Measurements from ENCODE around the gene CCN5.
"Not testable (repeated sequence)": the region's sequence is repeated elsewhere in the genome, so short reads cannot be mapped to it uniquely, and the experiment has no call there.

CCN5 gene

GRCh38 chr20:44714701-44715498, at the start of gene CCN5:
Gene CCN5 (plus strand): TSS chr20:44715369. CDS start chr20:44715391, 22 bp downstream.
- peak within 1 kb of the TSS; percentile 34 for H3K4me3 ChIP-seq (ENCODE audit: low read length)
- peak; percentile 83 for DNase-seq (ENCODE audit: low read depth)
- TF ChIP-seq, protein P1, sequence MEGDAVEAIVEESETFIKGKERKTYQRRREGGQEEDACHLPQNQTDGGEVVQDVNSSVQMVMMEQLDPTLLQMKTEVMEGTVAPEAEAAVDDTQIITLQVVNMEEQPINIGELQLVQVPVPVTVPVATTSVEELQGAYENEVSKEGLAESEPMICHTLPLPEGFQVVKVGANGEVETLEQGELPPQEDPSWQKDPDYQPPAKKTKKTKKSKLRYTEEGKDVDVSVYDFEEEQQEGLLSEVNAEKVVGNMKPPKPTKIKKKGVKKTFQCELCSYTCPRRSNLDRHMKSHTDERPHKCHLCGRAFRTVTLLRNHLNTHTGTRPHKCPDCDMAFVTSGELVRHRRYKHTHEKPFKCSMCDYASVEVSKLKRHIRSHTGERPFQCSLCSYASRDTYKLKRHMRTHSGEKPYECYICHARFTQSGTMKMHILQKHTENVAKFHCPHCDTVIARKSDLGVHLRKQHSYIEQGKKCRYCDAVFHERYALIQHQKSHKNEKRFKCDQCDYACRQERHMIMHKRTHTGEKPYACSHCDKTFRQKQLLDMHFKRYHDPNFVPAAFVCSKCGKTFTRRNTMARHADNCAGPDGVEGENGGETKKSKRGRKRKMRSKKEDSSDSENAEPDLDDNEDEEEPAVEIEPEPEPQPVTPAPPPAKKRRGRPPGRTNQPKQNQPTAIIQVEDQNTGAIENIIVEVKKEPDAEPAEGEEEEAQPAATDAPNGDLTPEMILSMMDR (conservative IDR thresholded peaks at IDR 0.05; ENCODE audit: low read length), result no peak

DNA sequence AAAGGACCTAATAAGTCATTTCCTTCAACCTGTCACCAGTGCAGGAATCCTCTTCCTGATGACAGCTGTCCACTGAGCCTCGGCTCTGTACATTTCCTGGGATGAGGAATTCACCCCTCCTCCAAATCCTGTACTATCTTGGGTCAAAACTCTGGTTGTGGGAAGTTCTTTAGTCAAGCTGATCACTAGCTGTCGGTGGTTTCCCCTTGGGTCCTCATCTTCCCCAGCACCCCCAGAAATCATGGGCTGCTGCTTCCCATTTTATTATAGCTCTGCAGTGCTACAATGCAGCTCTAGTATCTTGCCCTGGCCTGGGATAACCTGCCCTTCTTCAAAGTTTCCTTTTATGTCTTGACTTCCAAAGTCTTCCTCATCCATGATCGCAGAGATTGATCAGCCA, 49.1 kb upstream of the CCN5 start:
- H3K4me3 ChIP-seq (ENCODE audit: low read length), result no peak overlapping the region
- TF ChIP-seq, protein P1 (conservative IDR thresholded peaks at IDR 0.05; ENCODE audit: low read length), result no peak
- no peak for DNase-seq (ENCODE audit: low read depth)

DNA sequence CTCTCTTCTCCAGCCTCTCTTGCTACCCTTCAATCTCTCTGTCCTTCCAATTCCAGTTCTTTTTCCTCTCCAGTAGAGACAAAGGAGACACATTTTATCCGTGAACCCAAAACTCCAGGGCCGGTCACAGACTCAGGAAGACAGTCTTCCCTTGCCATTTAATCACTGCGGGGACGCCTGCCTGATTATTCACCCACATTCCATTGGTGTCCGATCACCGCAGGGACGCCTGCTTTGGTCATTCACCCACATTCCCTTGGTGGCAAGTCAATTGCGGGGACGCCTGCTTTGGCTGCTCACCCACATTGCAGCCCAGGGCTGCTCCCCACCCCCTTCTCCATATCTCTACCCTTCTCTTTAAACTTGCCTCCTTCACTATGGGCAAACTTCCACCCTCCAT, 44.3 kb upstream of the CCN5 start:
- not testable (repeated sequence) for H3K4me3 ChIP-seq (ENCODE audit: low read length)

GRCh38 chr20:44671541-44671940, 43.6 kb upstream of the CCN5 start:
- not testable (repeated sequence) for DNase-seq (ENCODE audit: low read depth); H3K4me3 ChIP-seq (ENCODE audit: low read length)

More for the DNA sequence above, 44.3 kb upstream of the CCN5 start:
- peak; percentile 77 for DNase-seq (ENCODE audit: low read depth)

DNA sequence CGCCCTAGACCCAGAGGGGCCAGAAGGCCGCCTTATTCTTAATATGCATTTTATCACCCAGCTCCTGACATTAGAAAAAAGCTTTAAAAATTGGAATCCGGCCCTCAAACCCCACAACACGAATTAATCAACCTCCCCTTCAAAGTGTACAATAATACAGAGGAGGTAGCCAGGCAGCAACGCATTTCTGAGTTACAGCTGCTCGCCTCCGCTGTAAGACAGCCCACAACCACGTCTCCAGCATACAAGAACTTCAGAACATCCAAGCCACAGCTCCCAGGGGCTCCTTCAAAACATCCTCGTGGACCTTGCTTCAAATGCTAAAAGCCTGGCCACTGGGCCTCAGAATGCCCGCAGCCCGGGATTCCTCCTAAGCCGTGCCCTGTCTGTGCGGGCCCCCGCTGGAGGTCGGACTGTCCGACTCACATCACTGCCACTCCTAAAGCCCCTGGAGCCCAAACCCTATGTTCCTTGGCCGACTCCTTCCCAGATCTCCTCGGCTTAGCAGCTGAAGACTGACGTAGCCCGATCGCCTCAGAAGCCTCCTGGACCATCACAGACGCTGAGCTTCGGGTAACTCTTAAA, 42.8 kb upstream of the CCN5 start:
- DNase-seq (ENCODE audit: low read depth); H3K4me3 ChIP-seq (ENCODE audit: low read length): not testable (repeated sequence)

- H3K4me3 ChIP-seq (ENCODE audit: low read length), result no peak overlapping the region
- DNase-seq (ENCODE audit: low read depth), result no peak
- TF ChIP-seq, protein P1 (conservative IDR thresholded peaks at IDR 0.05; ENCODE audit: low read length), result no peak
Observed at GRCh38 chr20:44678242-44678641, 36.9 kb upstream of the CCN5 start.

DNA sequence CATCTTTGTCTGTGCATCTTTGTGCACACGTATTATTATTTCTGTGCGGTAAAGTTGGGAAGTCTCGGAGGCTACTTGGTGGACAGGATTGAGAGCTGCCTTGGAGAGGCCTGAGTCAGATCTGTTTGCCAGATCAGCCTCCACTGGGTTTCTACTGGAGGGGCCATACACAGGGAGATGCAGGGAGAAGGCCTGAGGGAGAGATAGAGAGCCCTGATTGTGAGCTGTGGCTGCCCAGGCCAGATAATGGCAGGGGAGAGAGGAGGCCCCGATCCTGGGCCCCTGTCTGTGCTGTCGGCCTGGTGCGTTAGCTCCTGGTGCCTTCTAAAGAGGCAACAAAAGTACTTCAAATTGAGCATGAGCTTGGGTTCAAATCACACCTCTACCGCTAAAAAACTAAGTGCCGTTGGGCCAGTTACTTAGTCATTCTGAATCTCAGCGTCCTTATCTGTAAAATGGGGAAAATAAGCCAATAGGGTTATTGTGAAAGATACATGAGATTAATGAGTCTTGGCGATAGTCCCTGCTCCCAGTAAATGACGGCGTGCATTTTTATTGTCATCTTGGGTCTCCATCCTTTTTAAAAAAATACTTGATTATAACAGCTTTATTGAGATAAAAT, 36.1 kb upstream of the CCN5 start:
- no peak overlapping the region for H3K4me3 ChIP-seq (ENCODE audit: low read length)
- DNase-seq (ENCODE audit: low read depth), result no peak
- TF ChIP-seq, protein P1 (conservative IDR thresholded peaks at IDR 0.05; ENCODE audit: low read length), result no peak

DNA sequence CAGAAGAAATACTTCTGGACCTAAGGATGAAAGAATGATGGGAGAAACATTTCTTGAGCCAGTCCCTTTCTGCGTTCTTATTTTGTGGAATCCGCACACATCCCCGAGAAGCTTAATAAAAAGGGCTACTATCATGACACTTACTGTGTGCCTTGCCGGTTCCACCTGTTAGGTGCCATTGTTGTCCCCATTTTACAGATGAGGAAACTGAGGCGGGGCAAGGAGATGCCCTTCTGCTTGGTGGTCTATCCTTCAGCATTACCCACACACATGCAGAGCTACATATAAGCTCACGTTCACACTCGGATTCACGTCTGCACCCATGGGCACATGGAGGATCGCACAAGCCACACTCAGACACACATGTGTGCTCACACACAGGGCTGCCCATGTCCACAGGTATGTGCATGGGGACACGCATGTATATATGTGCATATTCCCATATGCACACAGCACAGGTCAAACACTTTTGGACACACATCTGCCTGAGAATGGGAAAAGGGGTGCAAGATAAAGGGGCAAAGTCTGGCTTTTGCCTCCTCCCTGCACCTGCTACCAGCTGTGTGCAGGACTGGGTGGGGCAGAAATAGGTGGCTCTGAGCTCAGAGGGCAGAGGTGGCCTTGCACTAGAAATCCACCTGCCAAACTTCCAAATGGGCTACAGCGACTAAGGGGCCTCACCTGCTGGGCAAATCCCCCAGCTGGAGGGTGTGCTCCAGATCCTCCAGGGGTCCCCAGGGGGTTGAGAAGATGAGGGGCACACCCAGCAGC, 33.2 kb upstream of the CCN5 start:
- TF ChIP-seq, protein P1 (conservative IDR thresholded peaks at IDR 0.05; ENCODE audit: low read length), result no peak
- no peak for DNase-seq (ENCODE audit: low read depth)
- H3K4me3 ChIP-seq (ENCODE audit: low read length), result no peak overlapping the region
